H1 (cell line): Measurements from ENCODE around the gene HNRNPAB. TPM values are rescaled to one million over a fixed set of nuclear protein-coding genes. Genes with fewer than 3 reads are reported as not detected.

Source experiments
- HDAC6 ChIP-seq: IDR thresholded peaks from one replicate; pipeline ENCODE4 v1.7.1; 2012; ENCODE audit warnings: low read depth, mild to moderate bottlenecking, inconsistent platforms, low read length, moderate library complexity
- JUND ChIP-seq: IDR thresholded peaks from 2 replicates; pipeline ENCODE4 v1.6.1; 2011; ENCODE audit warnings: mild to moderate bottlenecking, improper control_type of control experiment, low read length
- TBP ChIP-seq: IDR thresholded peaks from 2 replicates; pipeline ENCODE4 v1.6.1; 2011; ENCODE audit warnings: low read depth, low read length, improper control_type of control experiment
- polyA plus RNA-seq, 7 experiments: library from polyadenylated mRNA; depleted of rRNA in 3 of 7; stranded (reverse) in 5 of 7; unstranded in 2 of 7; fragments of >200 nt in 5 of 7; fragments of 200-250 nt in 2 of 7; gene quantifications; 1 replicate in 5 of 7; 2 replicates in 1 of 7; 4 replicates in 1 of 7; pipeline versions ENCODE4 v1.2.1 to v1.2.3, GENCODE V29; 2011 to 2013; ENCODE audit warnings: missing spikeins in 2 of 7, mixed read lengths in 2 of 7
- total RNA-seq: library from RNA; stranded (reverse); fragmentation: NEBNext Ultra II Directional; extraction: Animal tissue kit (Norgen Biotek cat#: 25700); gene quantifications from 2 replicates; pipeline ENCODE4 v1.2.1, GENCODE V29; 2021

HNRNPAB gene
- total and polyA plus RNA-seq, 2 of the 8 experiments (the other 6 are each of a cell fraction or from before 2014, with no cell fraction given): 373 to 563 TPM

- no peak for TF ChIP-seq JUND
- TF ChIP-seq HDAC6: no peak
- no peak for TF ChIP-seq TBP
Observed at GRCh38 chr5:178205749-178206047, 1.4 kb downstream of the HNRNPAB start (continued).
